CD8-positive, alpha-beta memory T cell (primary cell): Measurements from ENCODE around the gene ZNRD2. TPM values are rescaled to one million over a fixed set of nuclear protein-coding genes. Genes with fewer than 3 reads are reported as not detected.

Experiments used
- polyA plus RNA-seq: library from polyadenylated mRNA; unstranded; fragments of 300-500 nt; fragmentation: Illumina TruSeq; gene quantifications from one replicate; pipeline ENCODE4 v1.2.3, GENCODE V29; 2021
- total RNA-seq, 2 experiments: library from RNA; stranded (reverse); gene quantifications; one replicate each; pipeline ENCODE4 v1.2.3, GENCODE V29; 2021

The ZNRD2 gene
- total and polyA plus RNA-seq, 3 experiments from 2014 or later, result 69.6 to 81.4 (median 77.9) TPM

Other genes starting within 250 kb of the ZNRD2 start
- gene DPF2, start 236.6 kb upstream of the ZNRD2 start, total RNA-seq, result 10 to 100 TPM; 65.8 to 71.9 TPM
- 61.5 TPM for gene DPF2, start 236.6 kb upstream of the ZNRD2 start, polyA plus RNA-seq
- gene TIGD3, start 215.7 kb upstream of the ZNRD2 start, total RNA-seq, result 1 to 10 TPM in 1 of 2 experiments, under 1 TPM in 1; 0.91 to 1.2 TPM
- gene TIGD3, start 215.7 kb upstream of the ZNRD2 start, polyA plus RNA-seq, result 0.59 TPM
- gene SLC25A45, start 187.8 kb upstream of the ZNRD2 start, total RNA-seq, result 10 to 100 TPM; 13.3 to 13.8 TPM
- gene SLC25A45, start 187.8 kb upstream of the ZNRD2 start, polyA plus RNA-seq, result 14.6 TPM
- 10 to 100 TPM; 44.9 to 49.8 TPM for gene FRMD8, start 183.8 kb upstream of the ZNRD2 start, total RNA-seq
- 60.6 TPM for gene FRMD8, start 183.8 kb upstream of the ZNRD2 start, polyA plus RNA-seq
- 100 to 1,000 TPM; 196 to 204 TPM for gene NEAT1, start 147.7 kb upstream of the ZNRD2 start, total RNA-seq
- 2.7 TPM for gene NEAT1, start 147.7 kb upstream of the ZNRD2 start, polyA plus RNA-seq
- 1,000 to 10,000 TPM; 4,639 to 4,912 TPM for gene MALAT1, start 71.4 kb upstream of the ZNRD2 start, total RNA-seq
- gene MALAT1, start 71.4 kb upstream of the ZNRD2 start, polyA plus RNA-seq, result 2,529 TPM
- 10 to 100 TPM; 85.1 to 88.5 TPM for gene SCYL1, start 45.4 kb upstream of the ZNRD2 start, total RNA-seq
- gene SCYL1, start 45.4 kb upstream of the ZNRD2 start, polyA plus RNA-seq, result 42.1 TPM
- 10 to 100 TPM; 33.2 to 35.4 TPM for gene LTBP3, start 12.1 kb upstream of the ZNRD2 start, total RNA-seq
- gene LTBP3, start 12.1 kb upstream of the ZNRD2 start, polyA plus RNA-seq, result 17.9 TPM
- 10 to 100 TPM; 30.8 to 34.1 TPM for gene FAM89B, start 2.1 kb downstream of the ZNRD2 start, total RNA-seq
- gene FAM89B, start 2.1 kb downstream of the ZNRD2 start, polyA plus RNA-seq, result 138 TPM
- gene EHBP1L1, start 5.6 kb downstream of the ZNRD2 start, total RNA-seq, result 100 to 1,000 TPM in 1 of 2 experiments, 10 to 100 TPM in 1; 97.3 to 100 TPM
- 25.1 TPM for gene EHBP1L1, start 5.6 kb downstream of the ZNRD2 start, polyA plus RNA-seq
- under 1 TPM; 0.59 to 0.64 TPM for gene KCNK7, start 25.3 kb downstream of the ZNRD2 start, total RNA-seq
- not detected for gene KCNK7, start 25.3 kb downstream of the ZNRD2 start, polyA plus RNA-seq
- gene MAP3K11, start 43.7 kb downstream of the ZNRD2 start, total RNA-seq, result 10 to 100 TPM; 61.6 to 65.5 TPM
- 23.5 TPM for gene MAP3K11, start 43.7 kb downstream of the ZNRD2 start, polyA plus RNA-seq
- 10 to 100 TPM; 46.4 to 53.1 TPM for gene PCNX3, start 45.3 kb downstream of the ZNRD2 start, total RNA-seq
- 8.5 TPM for gene PCNX3, start 45.3 kb downstream of the ZNRD2 start, polyA plus RNA-seq
- 100 to 1,000 TPM; 111 to 123 TPM for gene SIPA1, start 67.6 kb downstream of the ZNRD2 start, total RNA-seq
- gene SIPA1, start 67.6 kb downstream of the ZNRD2 start, polyA plus RNA-seq, result 335 TPM
- gene RELA, start 92.4 kb downstream of the ZNRD2 start, total RNA-seq, result 10 to 100 TPM; 87.3 to 89.7 TPM
- 76.0 TPM for gene RELA, start 92.4 kb downstream of the ZNRD2 start, polyA plus RNA-seq
- gene KAT5, start 141.8 kb downstream of the ZNRD2 start, total RNA-seq, result 10 to 100 TPM; 79.9 to 87.1 TPM
- gene KAT5, start 141.8 kb downstream of the ZNRD2 start, polyA plus RNA-seq, result 49.5 TPM
- gene RNASEH2C, start 150.3 kb downstream of the ZNRD2 start, total RNA-seq, result 100 to 1,000 TPM; 106 to 114 TPM
- gene RNASEH2C, start 150.3 kb downstream of the ZNRD2 start, polyA plus RNA-seq, result 87.7 TPM
- 10 to 100 TPM; 16.2 to 17.4 TPM for gene AP5B1, start 210.5 kb downstream of the ZNRD2 start, total RNA-seq
- 18.1 TPM for gene AP5B1, start 210.5 kb downstream of the ZNRD2 start, polyA plus RNA-seq
- not detected for gene OVOL1, start 216.6 kb downstream of the ZNRD2 start, total RNA-seq
- gene OVOL1, start 216.6 kb downstream of the ZNRD2 start, polyA plus RNA-seq, result not detected